ENCODE data around the gene NCS1. TPM values are rescaled to one million over a fixed set of nuclear protein-coding genes. Genes with fewer than 3 reads are reported as not detected.

NCS1 gene
- total RNA-seq, 1 experiment from 2014 or later = 18.2 TPM

- no peak overlapping the region for H3K4me3 ChIP-seq (ENCODE audit: low read depth, low read length)
- ChIA-PET POLR2A (no interaction called here), CTCF (no interaction called here)
- no peaks in the 10 kb centered on the region for H3K36me3 ChIP-seq (ENCODE audit: control insufficient read depth, insufficient read depth, low read length)
- H3K9me3 Mint-ChIP-seq (ENCODE audit: unreplicated experiment) = no peaks in the 10 kb centered on the region
- intact Hi-C loops (cut with micrococcal nuclease; ENCODE audit: unreplicated experiment) = no loop called here
- peaks cover 6% of the 10 kb centered on the region for H3K36me3 Mint-ChIP-seq (ENCODE audit: insufficient read depth, unreplicated experiment)
- no peaks in the 10 kb centered on the region for H3K4me1 Mint-ChIP-seq (ENCODE audit: low read depth, unreplicated experiment)
- no peaks in the 10 kb centered on the region for H3K9me3 ChIP-seq
- TF ChIP-seq CTCF (IDR thresholded peaks at IDR 0.05; ENCODE audit: insufficient read depth in 1 of 2, low read depth in 1 of 2, low read length in 1 of 2, severe bottlenecking in 1 of 2, unreplicated experiment in 1 of 2) = no peak
- peaks cover 6% of the 10 kb centered on the region for H3K4me1 ChIP-seq
- peak overlapping the region; percentile 31 for H3K4me3 Mint-ChIP-seq (ENCODE audit: unreplicated experiment)
- H3K27me3 Mint-ChIP-seq (ENCODE audit: insufficient read depth, unreplicated experiment) = no peaks in the 10 kb centered on the region
- no TSS peak for BruUV-seq (replicated peaks)
- no peaks in the 10 kb centered on the region for H3K27me3 ChIP-seq (replicated peaks; ENCODE audit: control insufficient read depth, insufficient read depth, low read length)
- DNase-seq = no peak
- no peak overlapping the region for H3K27ac Mint-ChIP-seq (ENCODE audit: unreplicated experiment)
Measured at GRCh38 chr9:130144703-130145102, 27.5 kb upstream of the NCS1 start.

GRCh38 chr9:130145658-130146057, 26.5 kb upstream of the NCS1 start:
- Mint-ChIP-seq H3K4me3 (ENCODE audit: unreplicated experiment) (no peak overlapping the region), H3K9me3 (ENCODE audit: unreplicated experiment) (no peaks in the 10 kb centered on the region), H3K4me1 (ENCODE audit: low read depth, unreplicated experiment) (peaks cover under 1% of the 10 kb centered on the region), H3K36me3 (ENCODE audit: insufficient read depth, unreplicated experiment) (peaks cover 6% of the 10 kb centered on the region), H3K27ac (ENCODE audit: unreplicated experiment) (no peak overlapping the region), H3K27me3 (ENCODE audit: insufficient read depth, unreplicated experiment) (no peaks in the 10 kb centered on the region)
- H3K9me3 ChIP-seq = no peaks in the 10 kb centered on the region
- no TSS peak for BruUV-seq (replicated peaks)
- H3K4me1 ChIP-seq = peaks cover 8% of the 10 kb centered on the region
- H3K36me3 ChIP-seq (ENCODE audit: control insufficient read depth, insufficient read depth, low read length) = no peaks in the 10 kb centered on the region
- no peak for TF ChIP-seq CTCF (IDR thresholded peaks at IDR 0.05; ENCODE audit: insufficient read depth in 1 of 2, low read depth in 1 of 2, low read length in 1 of 2, severe bottlenecking in 1 of 2, unreplicated experiment in 1 of 2)
- no peaks in the 10 kb centered on the region for H3K27me3 ChIP-seq (replicated peaks; ENCODE audit: control insufficient read depth, insufficient read depth, low read length)
- intact Hi-C loops (cut with micrococcal nuclease; ENCODE audit: unreplicated experiment) = no loop called here
- DNase-seq = no peak
- CTCF ChIA-PET = interaction anchor here (1.2 kb wide), 1 partner anchor 11 kb away, joined by 3 read pairs; no protein-coding TSS in a partner anchor
- no peak overlapping the region for H3K4me3 ChIP-seq (ENCODE audit: low read depth, low read length)
- POLR2A ChIA-PET = no interaction called here

- intact Hi-C loops (cut with micrococcal nuclease; ENCODE audit: unreplicated experiment) = no loop called here
- ChIA-PET CTCF (no interaction called here), POLR2A (no interaction called here)
- no peak for DNase-seq
- Histone ChIP-seq H3K36me3 (ENCODE audit: control insufficient read depth, insufficient read depth, low read length) (no peaks in the 10 kb centered on the region), H3K27me3 (replicated peaks; ENCODE audit: control insufficient read depth, insufficient read depth, low read length) (no peaks in the 10 kb centered on the region), H3K4me1 (peaks cover 12% of the 10 kb centered on the region), H3K9me3 (no peaks in the 10 kb centered on the region), H3K4me3 (ENCODE audit: low read depth, low read length) (no peak overlapping the region)
- no peak for TF ChIP-seq CTCF (IDR thresholded peaks at IDR 0.05; ENCODE audit: insufficient read depth in 1 of 2, low read depth in 1 of 2, low read length in 1 of 2, severe bottlenecking in 1 of 2, unreplicated experiment in 1 of 2)
- Mint-ChIP-seq H3K4me3 (ENCODE audit: unreplicated experiment) (no peak overlapping the region), H3K27me3 (ENCODE audit: insufficient read depth, unreplicated experiment) (no peaks in the 10 kb centered on the region), H3K27ac (ENCODE audit: unreplicated experiment) (no peak overlapping the region), H3K9me3 (ENCODE audit: unreplicated experiment) (no peaks in the 10 kb centered on the region), H3K36me3 (ENCODE audit: insufficient read depth, unreplicated experiment) (no peaks in the 10 kb centered on the region), H3K4me1 (ENCODE audit: low read depth, unreplicated experiment) (peaks cover 6% of the 10 kb centered on the region)
- no TSS peak for BruUV-seq (replicated peaks)
Measured at GRCh38 chr9:130147198-130147597, 25.0 kb upstream of the NCS1 start.

All from Caco-2 (cell line).